H7 (cell line): ENCODE results near the gene SLC7A1. TPM values are rescaled to one million over a fixed set of nuclear protein-coding genes. Genes with fewer than 3 reads are reported as not detected.

Source experiments
- DNase-seq: peaks from one replicate; pipeline ENCODE4 v3.0.0; 2012
- H3K27me3 ChIP-seq: 2 replicates; pipeline ENCODE4 v1.6.0; 2011; ENCODE audit warnings: mild to moderate bottlenecking, low read length; ENCODE audit not compliant: control insufficient read depth, insufficient read depth
- H3K36me3 ChIP-seq: replicated peaks from 2 replicates; pipeline ENCODE4 v1.5.1; 2011; ENCODE audit warnings: low read length; ENCODE audit not compliant: control insufficient read depth, insufficient read depth
- H3K4me3 ChIP-seq: 2 replicates; pipeline ENCODE4 v1.5.1; 2011; ENCODE audit warnings: low read depth, mild to moderate bottlenecking, control low read depth, low read length, moderate library complexity; ENCODE audit not compliant: insufficient read depth
- total RNA-seq: library from RNA; depleted of rRNA; stranded (reverse); fragments of >200 nt; shearing (Covaris generic); gene quantifications from 2 replicates; pipeline ENCODE4 v1.2.3, GENCODE V29; 2014

Gene SLC7A1
- total RNA-seq, 1 experiment from 2014 or later, result 19.0 TPM

GRCh38 chr13:29498426-29499040 lies 97.0 kb downstream of the SLC7A1 start:
- Histone ChIP-seq H3K36me3 (no peaks in the 10 kb centered on the region), H3K4me3 (no peak overlapping the region), H3K27me3 (peaks cover 2% of the 10 kb centered on the region; the same call in 1 of the 2 replicates)
- no peak for DNase-seq

- Histone ChIP-seq H3K27me3 (no peaks in the 10 kb centered on the region), H3K36me3 (no peaks in the 10 kb centered on the region), H3K4me3 (no peak overlapping the region)
- peak; percentile 72 for DNase-seq
Measured at GRCh38 chr13:29497137-29497654, 98.3 kb downstream of the SLC7A1 start.

- no peak overlapping the region for H3K4me3 ChIP-seq
- DNase-seq, result no peak
- H3K36me3 ChIP-seq, result no peaks in the 10 kb centered on the region
- H3K27me3 ChIP-seq, result no peaks in the 10 kb centered on the region
Measured at GRCh38 chr13:29496241-29496712, 99.2 kb downstream of the SLC7A1 start.

GRCh38 chr13:29494520-29494919 lies 101.0 kb downstream of the SLC7A1 start:
- Histone ChIP-seq H3K4me3 (no peak overlapping the region), H3K36me3 (no peaks in the 10 kb centered on the region), H3K27me3 (no peaks in the 10 kb centered on the region)
- DNase-seq, result no peak

DNA sequence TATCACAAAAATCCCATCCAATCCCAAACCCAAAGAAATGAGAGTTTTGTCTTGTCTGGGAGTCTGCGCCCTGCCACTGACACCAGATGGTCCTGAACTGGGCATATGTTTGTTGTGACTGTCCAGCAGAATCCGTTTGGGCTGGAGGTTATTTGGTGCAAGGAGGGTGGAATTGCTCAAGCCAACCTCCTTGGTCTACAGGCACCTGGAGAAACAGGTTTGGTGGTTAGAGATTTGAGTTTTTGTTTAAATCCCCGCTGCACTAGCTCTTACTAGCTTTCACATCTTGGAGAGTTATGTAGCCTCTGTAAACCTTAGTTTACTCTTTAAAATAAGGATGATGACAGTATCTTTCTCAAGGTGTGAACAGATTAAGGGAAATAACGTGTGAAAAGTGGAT lies 101.7 kb downstream of the SLC7A1 start:
- Histone ChIP-seq H3K36me3 (no peaks in the 10 kb centered on the region), H3K27me3 (no peaks in the 10 kb centered on the region), H3K4me3 (no peak overlapping the region)
- no peak for DNase-seq

DNA sequence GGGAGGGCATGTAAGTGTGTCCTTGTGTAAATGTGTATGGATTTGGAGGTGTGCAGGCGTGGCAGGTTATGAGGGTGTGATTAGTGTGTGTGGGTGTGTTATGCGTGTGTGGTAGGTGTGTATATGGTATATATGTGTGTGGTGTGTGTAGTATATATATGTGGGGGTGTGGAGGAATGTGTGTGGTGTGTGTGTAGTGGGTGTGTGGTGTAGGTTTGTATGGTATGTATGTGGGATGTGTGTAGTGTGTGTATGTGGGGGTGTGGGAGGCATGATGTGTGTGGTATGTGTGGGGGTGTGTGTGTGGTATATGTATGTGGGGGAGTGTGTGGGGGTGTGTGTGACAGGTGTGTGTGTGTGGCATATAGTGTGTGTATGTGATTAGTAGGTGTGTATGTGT lies 104.2 kb downstream of the SLC7A1 start:
- no peaks in the 10 kb centered on the region for H3K36me3 ChIP-seq
- no peak overlapping the region for H3K4me3 ChIP-seq
- DNase-seq, result no peak
- H3K27me3 ChIP-seq, result no peaks in the 10 kb centered on the region

GRCh38 chr13:29490561-29490885 lies 105.0 kb downstream of the SLC7A1 start:
- H3K4me3 ChIP-seq, result no peak overlapping the region
- no peak for DNase-seq
- H3K27me3 ChIP-seq, result no peaks in the 10 kb centered on the region
- H3K36me3 ChIP-seq, result no peaks in the 10 kb centered on the region

GRCh38 chr13:29489650-29490560 lies 105.6 kb downstream of the SLC7A1 start:
- no peak for DNase-seq
- H3K36me3 ChIP-seq, result no peaks in the 10 kb centered on the region
- H3K4me3 ChIP-seq, result no peak overlapping the region
- no peaks in the 10 kb centered on the region for H3K27me3 ChIP-seq

- no peaks in the 10 kb centered on the region for H3K27me3 ChIP-seq
- no peaks in the 10 kb centered on the region for H3K36me3 ChIP-seq
- peak; percentile 71 for DNase-seq
- H3K4me3 ChIP-seq, result no peak overlapping the region
Measured at GRCh38 chr13:29487466-29488454, 107.7 kb downstream of the SLC7A1 start.

DNA sequence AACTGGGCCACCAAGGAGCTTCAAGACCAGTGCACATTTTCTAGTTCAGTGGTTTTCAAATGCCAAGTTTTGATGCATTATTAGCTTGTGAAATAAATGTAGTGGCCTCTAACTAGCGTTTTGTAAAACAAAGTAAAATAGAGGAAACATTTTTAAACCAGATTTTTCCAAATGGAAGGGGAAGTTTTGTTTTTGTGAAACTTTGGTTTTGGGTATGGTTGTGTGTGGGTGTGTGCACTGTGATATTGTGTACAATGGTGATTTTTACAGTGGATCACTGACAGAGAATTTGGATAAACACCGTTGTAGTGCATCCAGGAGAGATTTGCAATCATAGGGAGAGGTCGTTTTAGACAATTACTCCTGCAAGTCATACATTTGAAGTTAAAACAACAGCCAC lies 108.9 kb downstream of the SLC7A1 start:
- no peaks in the 10 kb centered on the region for H3K27me3 ChIP-seq
- H3K36me3 ChIP-seq, result no peaks in the 10 kb centered on the region
- no peak for DNase-seq
- H3K4me3 ChIP-seq, result no peak overlapping the region

GRCh38 chr13:29484796-29485195 lies 110.7 kb downstream of the SLC7A1 start:
- peak; percentile 10 for DNase-seq
- Histone ChIP-seq H3K36me3 (no peaks in the 10 kb centered on the region), H3K4me3 (no peak overlapping the region), H3K27me3 (no peaks in the 10 kb centered on the region)

DNA sequence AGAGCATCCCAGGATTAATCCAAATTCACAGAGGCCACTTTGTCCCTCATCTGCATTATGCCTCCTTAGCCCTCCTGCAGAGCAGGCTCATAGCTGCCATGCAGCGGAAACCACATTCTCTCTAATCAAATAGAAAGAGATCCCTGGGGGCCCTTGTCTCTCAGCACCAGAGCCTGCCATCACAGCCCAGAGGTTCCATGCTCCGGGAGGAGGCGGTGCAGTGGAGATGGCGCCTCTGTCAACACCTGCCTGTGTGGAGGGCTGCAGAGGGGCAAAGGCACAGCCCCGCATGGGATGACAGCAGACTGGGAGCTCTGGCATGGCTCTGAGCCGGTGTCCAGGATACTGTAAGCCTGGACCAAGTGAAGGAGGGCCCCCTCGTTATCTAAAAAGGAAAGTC lies 111.3 kb downstream of the SLC7A1 start:
- peak; percentile 72 for DNase-seq
- Histone ChIP-seq H3K4me3 (no peak overlapping the region), H3K36me3 (no peaks in the 10 kb centered on the region), H3K27me3 (no peaks in the 10 kb centered on the region)

DNA sequence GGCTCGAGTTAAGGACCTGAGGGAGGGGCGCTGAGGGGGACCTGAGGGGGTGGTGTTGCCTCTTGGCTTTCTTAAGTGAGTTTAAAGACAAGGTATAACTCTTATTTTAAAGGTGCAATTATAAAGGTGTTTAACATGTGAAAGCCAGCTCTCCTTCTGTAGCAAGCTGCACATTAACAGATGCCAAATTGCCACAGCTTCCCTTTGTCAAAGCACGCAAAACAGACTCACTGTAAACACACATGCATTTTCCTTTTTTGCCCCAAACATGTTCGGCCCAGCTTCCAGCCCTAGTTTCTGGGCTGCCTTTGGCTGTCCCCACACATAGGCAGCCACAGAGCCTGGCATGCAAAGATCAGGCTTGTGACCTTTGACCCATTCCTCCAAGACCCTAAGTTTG lies 111.9 kb downstream of the SLC7A1 start:
- DNase-seq, result no peak
- H3K36me3 ChIP-seq, result no peaks in the 10 kb centered on the region
- no peaks in the 10 kb centered on the region for H3K27me3 ChIP-seq
- no peak overlapping the region for H3K4me3 ChIP-seq

GRCh38 chr13:29483211-29483610 lies 112.3 kb downstream of the SLC7A1 start:
- Histone ChIP-seq H3K36me3 (no peaks in the 10 kb centered on the region), H3K4me3 (no peak overlapping the region), H3K27me3 (no peaks in the 10 kb centered on the region)
- DNase-seq, result no peak
